ENCODE results near the gene ATP2C2. TPM values are rescaled to one million over a fixed set of nuclear protein-coding genes. Genes with fewer than 3 reads are reported as not detected.

ATP2C2 gene
- total RNA-seq, 1 donor from 2014 or later, result not detected

DNA sequence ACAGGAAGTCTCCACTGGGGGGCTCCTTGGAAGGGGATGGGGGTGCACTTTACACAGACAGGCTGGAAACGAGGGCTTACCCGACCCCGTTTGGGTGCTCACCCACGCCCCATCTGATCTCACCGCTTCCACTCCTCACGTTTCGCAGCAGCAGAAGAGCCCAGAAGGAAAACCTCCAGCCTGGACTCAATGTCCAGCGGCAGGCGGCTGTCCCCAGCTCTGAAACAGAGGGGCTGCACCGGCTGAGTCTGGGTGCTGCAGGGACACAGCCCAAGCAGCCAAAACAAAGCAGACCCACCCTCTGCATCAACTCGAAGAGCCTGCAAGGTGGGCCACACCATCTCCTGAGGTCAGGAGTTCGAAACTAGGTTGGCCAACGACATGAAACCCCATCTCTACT lies 132.2 kb downstream of the ATP2C2 start:
- no peaks in the 10 kb centered on the region for H3K9me3 Mint-ChIP-seq (ENCODE audit: low read depth)
- TF ChIP-seq, protein P1, sequence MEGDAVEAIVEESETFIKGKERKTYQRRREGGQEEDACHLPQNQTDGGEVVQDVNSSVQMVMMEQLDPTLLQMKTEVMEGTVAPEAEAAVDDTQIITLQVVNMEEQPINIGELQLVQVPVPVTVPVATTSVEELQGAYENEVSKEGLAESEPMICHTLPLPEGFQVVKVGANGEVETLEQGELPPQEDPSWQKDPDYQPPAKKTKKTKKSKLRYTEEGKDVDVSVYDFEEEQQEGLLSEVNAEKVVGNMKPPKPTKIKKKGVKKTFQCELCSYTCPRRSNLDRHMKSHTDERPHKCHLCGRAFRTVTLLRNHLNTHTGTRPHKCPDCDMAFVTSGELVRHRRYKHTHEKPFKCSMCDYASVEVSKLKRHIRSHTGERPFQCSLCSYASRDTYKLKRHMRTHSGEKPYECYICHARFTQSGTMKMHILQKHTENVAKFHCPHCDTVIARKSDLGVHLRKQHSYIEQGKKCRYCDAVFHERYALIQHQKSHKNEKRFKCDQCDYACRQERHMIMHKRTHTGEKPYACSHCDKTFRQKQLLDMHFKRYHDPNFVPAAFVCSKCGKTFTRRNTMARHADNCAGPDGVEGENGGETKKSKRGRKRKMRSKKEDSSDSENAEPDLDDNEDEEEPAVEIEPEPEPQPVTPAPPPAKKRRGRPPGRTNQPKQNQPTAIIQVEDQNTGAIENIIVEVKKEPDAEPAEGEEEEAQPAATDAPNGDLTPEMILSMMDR (IDR thresholded peaks at IDR 0.05), result no peak
- no peak overlapping the region for H3K4me3 Mint-ChIP-seq (ENCODE audit: unreplicated experiment)
- no peak overlapping the region for H3K27ac Mint-ChIP-seq (ENCODE audit: unreplicated experiment)
- peak; percentile 63 for DNase-seq (ENCODE audit: low spot score)
- H3K4me1 Mint-ChIP-seq (ENCODE audit: low read depth), result peaks cover 28% of the 10 kb centered on the region
- H3K36me3 Mint-ChIP-seq (ENCODE audit: low read depth), result peaks cover 5% of the 10 kb centered on the region
- no peaks in the 10 kb centered on the region for H3K27me3 Mint-ChIP-seq (ENCODE audit: low read depth)

DNA sequence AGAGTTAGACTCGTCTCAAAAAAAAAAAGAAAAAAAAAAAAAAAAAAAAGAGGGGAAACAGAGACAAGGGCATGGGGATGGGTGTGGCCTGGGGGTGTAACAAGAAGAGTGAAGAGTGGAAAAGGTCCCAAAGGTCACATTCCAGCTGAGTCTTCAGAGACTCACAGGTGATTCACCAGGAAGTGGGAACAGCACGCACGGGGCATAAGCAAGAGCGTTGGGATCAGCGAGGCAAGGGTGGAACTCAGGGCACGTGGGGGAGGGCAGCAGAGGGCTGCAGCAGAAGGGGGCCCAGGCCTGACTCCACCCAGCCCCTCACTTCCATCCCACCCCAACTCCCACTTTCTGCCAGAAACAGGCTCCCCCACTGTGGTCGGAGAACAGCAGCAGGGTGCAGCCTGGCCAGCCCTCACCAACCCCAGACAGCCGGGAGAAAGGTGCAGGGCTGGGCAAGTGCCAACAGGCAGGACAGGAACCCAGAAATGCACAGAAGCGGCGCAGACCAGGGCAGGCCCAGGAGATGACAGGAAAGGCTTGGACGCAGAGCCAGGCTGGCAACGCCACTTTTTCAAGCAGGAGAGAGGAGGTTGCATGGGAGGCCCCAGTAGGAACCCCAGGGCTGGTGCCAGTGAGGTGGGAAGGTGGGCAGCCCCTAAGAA lies 132.9 kb downstream of the ATP2C2 start:
- H3K4me1 Mint-ChIP-seq (ENCODE audit: low read depth), result peaks cover 31% of the 10 kb centered on the region
- H3K36me3 Mint-ChIP-seq (ENCODE audit: low read depth), result peaks cover 3% of the 10 kb centered on the region
- H3K27me3 Mint-ChIP-seq (ENCODE audit: low read depth), result no peaks in the 10 kb centered on the region
- no peaks in the 10 kb centered on the region for H3K9me3 Mint-ChIP-seq (ENCODE audit: low read depth)
- no peak overlapping the region for H3K27ac Mint-ChIP-seq (ENCODE audit: unreplicated experiment)
- TF ChIP-seq, protein P1 (IDR thresholded peaks at IDR 0.05), result no peak
- DNase-seq (ENCODE audit: low spot score), result peak; percentile 66
- no peak overlapping the region for H3K4me3 Mint-ChIP-seq (ENCODE audit: unreplicated experiment)

DNA sequence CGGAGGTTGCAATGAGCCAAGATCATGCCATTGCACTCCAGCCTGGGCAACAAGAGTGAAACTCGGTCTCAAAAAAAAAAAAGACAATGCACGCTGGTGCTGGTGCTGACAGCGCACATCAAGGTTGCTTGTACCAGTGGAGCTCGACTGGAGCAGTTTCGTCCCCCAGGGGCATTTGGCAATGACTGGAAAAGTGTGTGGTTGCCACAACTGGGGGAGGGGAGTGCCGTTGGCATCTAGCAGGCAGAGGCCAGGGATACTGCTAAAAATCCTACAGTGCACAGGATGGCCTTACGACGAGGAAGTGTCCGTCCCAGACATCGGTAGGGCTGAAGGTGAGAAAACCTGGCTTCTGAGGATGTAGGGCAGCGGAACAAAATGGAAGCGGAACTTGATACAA lies 133.7 kb downstream of the ATP2C2 start:
- peak; percentile 40 for DNase-seq (ENCODE audit: low spot score)
- no peak overlapping the region for H3K27ac Mint-ChIP-seq (ENCODE audit: unreplicated experiment)
- TF ChIP-seq, protein P1 (IDR thresholded peaks at IDR 0.05), result no peak
- no peaks in the 10 kb centered on the region for H3K36me3 Mint-ChIP-seq (ENCODE audit: low read depth)
- no peak overlapping the region for H3K4me3 Mint-ChIP-seq (ENCODE audit: unreplicated experiment)
- H3K27me3 Mint-ChIP-seq (ENCODE audit: low read depth), result no peaks in the 10 kb centered on the region
- H3K9me3 Mint-ChIP-seq (ENCODE audit: low read depth), result no peaks in the 10 kb centered on the region
- peaks cover 32% of the 10 kb centered on the region for H3K4me1 Mint-ChIP-seq (ENCODE audit: low read depth)

DNA sequence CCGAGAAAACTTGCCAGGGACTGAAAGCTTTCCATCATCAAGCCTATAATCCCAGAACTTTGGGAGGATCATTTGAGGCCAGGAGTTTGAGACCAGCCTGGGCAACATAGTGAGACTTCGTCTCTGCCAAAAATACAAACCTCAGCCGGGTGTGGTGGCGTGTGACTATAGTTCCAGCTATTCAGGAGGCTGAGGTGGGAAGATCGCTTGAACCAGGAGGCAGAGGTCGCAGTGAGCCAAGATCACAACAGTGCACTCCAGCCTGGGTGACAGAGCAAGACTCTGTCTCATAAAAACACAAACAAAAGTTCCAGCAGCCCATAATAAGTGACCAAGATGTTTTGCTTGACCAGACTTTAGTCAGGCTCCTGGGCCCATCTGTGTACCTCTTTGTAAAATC lies 134.2 kb downstream of the ATP2C2 start:
- Mint-ChIP-seq H3K9me3 (ENCODE audit: low read depth) (no peaks in the 10 kb centered on the region), H3K27me3 (ENCODE audit: low read depth) (no peaks in the 10 kb centered on the region), H3K36me3 (ENCODE audit: low read depth) (no peaks in the 10 kb centered on the region), H3K27ac (ENCODE audit: unreplicated experiment) (no peak overlapping the region), H3K4me1 (ENCODE audit: low read depth) (peaks cover 32% of the 10 kb centered on the region), H3K4me3 (ENCODE audit: unreplicated experiment) (no peak overlapping the region)
- TF ChIP-seq, protein P1 (IDR thresholded peaks at IDR 0.05), result no peak
- no peak for DNase-seq (ENCODE audit: low spot score)

DNA sequence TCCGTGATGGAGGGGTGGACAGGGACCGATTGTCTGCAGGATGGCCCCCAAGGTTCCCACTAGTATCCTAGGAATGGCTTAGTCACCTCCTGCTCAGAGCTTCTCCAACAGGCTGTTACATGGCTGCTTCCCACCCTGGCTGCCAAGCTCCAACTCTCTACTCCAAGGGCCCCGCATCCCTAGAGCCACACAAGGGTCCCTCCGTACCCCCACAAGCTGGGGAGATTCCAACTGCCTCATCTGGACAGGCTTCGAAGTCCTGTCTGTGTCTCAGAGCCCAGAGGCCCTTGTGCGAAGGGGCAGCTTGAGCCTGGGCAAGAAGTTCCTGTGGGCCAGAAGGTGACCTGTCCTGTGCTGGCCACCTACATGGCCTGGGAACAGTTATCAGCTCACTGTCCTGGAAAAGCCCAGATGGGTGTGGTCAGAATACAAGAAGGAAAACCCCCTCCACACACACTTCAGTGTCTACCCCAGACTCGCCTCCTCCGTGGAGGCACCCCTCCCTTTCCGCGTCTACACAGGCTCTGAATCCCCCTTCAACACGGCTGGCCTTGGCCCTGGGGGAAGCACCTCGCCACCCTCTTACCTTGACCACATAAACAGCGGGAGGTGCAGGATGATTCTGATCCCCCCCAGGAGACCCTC lies 135.5 kb downstream of the ATP2C2 start:
- peaks cover 32% of the 10 kb centered on the region for H3K4me1 Mint-ChIP-seq (ENCODE audit: low read depth)
- peak overlapping the region; percentile 17 for H3K27ac Mint-ChIP-seq (ENCODE audit: unreplicated experiment)
- no peaks in the 10 kb centered on the region for H3K27me3 Mint-ChIP-seq (ENCODE audit: low read depth)
- H3K9me3 Mint-ChIP-seq (ENCODE audit: low read depth), result no peaks in the 10 kb centered on the region
- no peaks in the 10 kb centered on the region for H3K36me3 Mint-ChIP-seq (ENCODE audit: low read depth)
- H3K4me3 Mint-ChIP-seq (ENCODE audit: unreplicated experiment), result peak overlapping the region; percentile 84
- DNase-seq (ENCODE audit: low spot score), result peak; percentile 46
- TF ChIP-seq, protein P1 (IDR thresholded peaks at IDR 0.05), result no peak
